ENCODE measurements around the gene SLC16A2.

DNA sequence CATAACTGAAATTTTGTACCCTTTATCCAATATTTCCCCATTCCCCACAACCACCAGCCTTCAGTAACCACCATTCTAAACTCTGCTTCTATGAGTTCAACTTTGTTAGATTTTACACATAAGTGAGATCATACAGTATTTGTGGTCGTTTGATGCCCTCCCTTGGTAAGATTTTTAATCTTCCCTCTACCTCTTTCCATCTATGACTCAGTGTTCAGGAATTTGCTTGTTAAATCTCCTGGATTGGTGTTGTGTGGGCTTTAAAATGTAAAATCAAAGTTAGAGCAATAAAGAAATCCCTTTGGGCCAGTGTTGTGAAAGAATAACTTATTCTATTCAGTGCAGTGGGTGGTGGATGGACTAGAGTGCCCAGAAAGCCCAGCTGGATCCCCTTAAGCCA lies 37.4 kb downstream of the SLC16A2 start:
- TF ChIP-seq SUZ12 (IDR thresholded peaks at IDR 0.05; ENCODE audit: extremely low read depth, insufficient read depth, insufficient read length) (no peak), YY1 (IDR thresholded peaks at IDR 0.05; ENCODE audit: insufficient read depth, insufficient read length) (no peak)
